OCI-LY1 (cell line): Measurements from ENCODE around the gene SFXN4.

Source experiments
- EZH2 ChIP-seq: fragments of 200-600 bp; sonication (generic), shearing (Covaris generic); IDR thresholded peaks from 2 replicates; pipeline ENCODE4 v1.8.0; 2017; ENCODE audit warnings: borderline replicate concordance, mixed run types, mild to moderate bottlenecking, antibody characterized with exemption, low read length, moderate library complexity, mixed read lengths
- TF ChIP-seq, protein P1 (sequence below): fragments of 200-600 bp; sonication (generic), shearing (Covaris generic); IDR thresholded peaks from 2 replicates; pipeline ENCODE4 v1.5.1; 2017; ENCODE audit warnings: mild to moderate bottlenecking, antibody characterized with exemption, low read length, moderate library complexity, mixed read lengths

- TF ChIP-seq, protein P1, sequence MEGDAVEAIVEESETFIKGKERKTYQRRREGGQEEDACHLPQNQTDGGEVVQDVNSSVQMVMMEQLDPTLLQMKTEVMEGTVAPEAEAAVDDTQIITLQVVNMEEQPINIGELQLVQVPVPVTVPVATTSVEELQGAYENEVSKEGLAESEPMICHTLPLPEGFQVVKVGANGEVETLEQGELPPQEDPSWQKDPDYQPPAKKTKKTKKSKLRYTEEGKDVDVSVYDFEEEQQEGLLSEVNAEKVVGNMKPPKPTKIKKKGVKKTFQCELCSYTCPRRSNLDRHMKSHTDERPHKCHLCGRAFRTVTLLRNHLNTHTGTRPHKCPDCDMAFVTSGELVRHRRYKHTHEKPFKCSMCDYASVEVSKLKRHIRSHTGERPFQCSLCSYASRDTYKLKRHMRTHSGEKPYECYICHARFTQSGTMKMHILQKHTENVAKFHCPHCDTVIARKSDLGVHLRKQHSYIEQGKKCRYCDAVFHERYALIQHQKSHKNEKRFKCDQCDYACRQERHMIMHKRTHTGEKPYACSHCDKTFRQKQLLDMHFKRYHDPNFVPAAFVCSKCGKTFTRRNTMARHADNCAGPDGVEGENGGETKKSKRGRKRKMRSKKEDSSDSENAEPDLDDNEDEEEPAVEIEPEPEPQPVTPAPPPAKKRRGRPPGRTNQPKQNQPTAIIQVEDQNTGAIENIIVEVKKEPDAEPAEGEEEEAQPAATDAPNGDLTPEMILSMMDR, result no peak
- TF ChIP-seq EZH2, result no peak
These were observed 10.7 kb upstream of the SFXN4 start for GRCh38 chr10:119176166-119176565.
